Dedifferentiated amniotic fluid mesenchymal stem cell (primary cell): ENCODE measurements around the gene RBKS.
"Not testable (repeated sequence)": the region's sequence is repeated elsewhere in the genome, so short reads cannot be mapped to it uniquely, and the experiment has no call there.

Experiments
- DNase-seq: peaks from one replicate; pipeline ENCODE4 v3.0.0-alpha.2; 2016; ENCODE audit errors: extremely low spot score

Gene RBKS

GRCh38 chr2:27873091-27873490 lies 17.1 kb downstream of the RBKS start:
- no peak for DNase-seq

GRCh38 chr2:27871802-27872201 lies 18.4 kb downstream of the RBKS start:
- no peak for DNase-seq

DNA sequence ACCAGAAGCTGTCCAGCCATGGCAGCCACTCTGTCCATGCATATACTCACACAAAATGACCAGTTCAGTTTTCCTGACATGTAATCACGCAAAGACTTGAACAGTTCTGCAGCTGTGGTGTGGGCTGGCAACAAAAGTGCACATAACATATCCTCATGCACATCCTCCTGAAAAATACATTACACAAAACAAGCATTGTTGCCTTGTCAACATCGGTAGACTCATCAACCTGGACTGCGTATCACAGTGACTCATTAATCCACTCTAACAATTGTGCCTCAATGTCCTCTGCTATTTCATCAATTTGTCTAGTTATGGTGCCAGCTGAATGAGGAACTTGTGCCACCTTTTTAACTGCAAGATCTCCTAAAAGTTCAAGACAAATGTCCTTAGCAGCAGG lies 19.5 kb downstream of the RBKS start:
- DNase-seq = no peak

DNA sequence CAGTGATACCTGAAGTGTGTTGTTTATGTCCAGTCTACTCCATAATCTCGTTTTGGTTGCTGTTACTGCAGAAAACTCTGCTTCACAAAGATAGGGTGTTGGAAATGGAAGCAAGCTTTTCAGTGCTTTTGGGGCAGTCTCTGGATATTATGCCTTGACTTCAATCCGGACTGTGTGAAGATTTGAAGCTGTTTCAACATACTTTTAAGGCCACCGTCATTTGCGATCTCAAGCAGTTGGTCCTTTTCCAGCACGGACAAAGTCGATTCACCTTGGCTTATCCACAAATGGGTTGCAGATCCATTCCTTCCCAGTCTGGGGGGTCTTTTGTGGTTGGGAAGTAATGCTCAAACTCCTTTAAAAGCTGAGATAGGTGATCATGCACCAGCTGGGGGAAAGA lies 20.4 kb downstream of the RBKS start:
- no peak for DNase-seq

- DNase-seq = no peak
Observed at GRCh38 chr2:27866237-27866636, 23.9 kb downstream of the RBKS start.

GRCh38 chr2:27863955-27864354 lies 26.2 kb downstream of the RBKS start:
- DNase-seq = not testable (repeated sequence)

DNA sequence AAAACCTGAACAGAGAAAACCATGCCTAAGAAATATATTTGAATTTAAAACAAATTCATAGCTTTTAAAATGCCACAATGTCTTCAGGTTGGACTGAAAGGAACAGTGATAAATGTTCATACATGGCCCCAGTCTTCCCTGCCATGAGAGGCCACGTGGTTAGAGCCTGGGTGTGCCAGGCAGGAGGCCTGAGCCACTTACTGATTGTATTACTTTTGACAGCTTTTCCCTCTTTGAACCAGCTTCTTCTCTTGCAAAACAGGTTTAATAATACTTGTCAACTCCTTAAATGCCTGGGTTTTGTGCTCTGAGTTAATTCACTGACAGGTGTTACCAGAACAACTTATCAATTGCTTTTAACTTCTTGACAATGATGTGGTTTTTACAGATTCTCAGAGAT lies 27.0 kb downstream of the RBKS start:
- DNase-seq = no peak

- peak; percentile 84 for DNase-seq
Observed at GRCh38 chr2:27860111-27860510, 30.1 kb downstream of the RBKS start.

DNA sequence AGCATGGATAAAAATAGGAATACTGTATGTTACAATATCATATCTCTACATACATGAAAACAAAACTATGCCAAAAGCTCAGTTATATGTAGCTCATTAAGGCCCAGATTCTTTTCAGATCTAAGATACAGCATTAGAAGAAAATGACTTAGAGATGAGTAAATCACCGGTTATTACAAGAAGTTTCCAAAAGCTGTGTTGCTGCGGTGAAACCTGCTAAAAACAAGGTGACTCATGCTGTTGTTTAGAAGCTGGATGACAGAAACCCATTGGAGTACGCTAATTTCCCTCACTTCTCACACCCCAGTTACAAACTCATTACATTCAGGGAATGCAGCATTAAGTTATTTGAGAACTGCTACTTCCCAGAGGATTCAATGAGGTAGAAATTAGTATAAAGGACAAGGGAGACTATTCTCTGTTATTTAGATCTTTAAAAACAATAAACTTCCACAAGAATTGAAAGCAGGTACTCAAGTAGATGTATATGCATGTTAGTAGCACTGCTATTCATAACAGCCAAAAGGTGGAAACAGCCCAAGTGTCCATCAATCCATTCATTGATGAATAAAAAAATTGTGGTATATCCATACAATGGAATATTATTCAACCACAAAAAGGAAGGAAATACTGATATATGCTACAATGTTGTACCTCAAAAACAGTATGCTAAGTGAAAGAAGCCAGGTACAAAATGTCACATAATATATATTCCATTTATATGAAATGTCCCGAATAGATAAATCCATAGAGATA lies 32.6 kb downstream of the RBKS start:
- no peak for DNase-seq

- DNase-seq = no peak
Observed at GRCh38 chr2:27856956-27857355, 33.2 kb downstream of the RBKS start.

- no peak for DNase-seq
Observed at GRCh38 chr2:27856386-27856785, 33.8 kb downstream of the RBKS start.

- DNase-seq = peak; percentile 30
Observed at GRCh38 chr2:27855476-27855875, 34.7 kb downstream of the RBKS start.

- DNase-seq = no peak
Observed at GRCh38 chr2:27854229-27854862, 35.8 kb downstream of the RBKS start.

DNA sequence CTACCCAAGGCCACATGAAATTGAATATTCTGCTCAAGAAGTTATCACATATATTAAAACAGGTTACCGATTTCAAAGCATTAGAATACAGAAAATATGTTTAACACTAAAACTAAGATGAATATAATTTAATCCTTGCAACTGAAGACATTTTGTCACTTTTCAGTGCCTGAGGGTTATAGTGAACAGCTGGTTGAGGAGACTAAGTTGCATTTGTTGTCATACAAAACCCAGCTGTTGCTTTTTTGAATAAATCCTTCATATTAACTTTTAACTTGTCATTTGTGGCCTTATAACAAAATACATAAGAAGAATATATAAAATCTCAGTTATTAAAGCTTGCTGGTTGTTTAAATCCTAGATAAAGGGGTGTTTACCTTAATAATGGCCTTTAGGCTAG lies 37.5 kb downstream of the RBKS start:
- DNase-seq = no peak

GRCh38 chr2:27849558-27850205 lies 40.5 kb downstream of the RBKS start:
- no peak for DNase-seq

DNA sequence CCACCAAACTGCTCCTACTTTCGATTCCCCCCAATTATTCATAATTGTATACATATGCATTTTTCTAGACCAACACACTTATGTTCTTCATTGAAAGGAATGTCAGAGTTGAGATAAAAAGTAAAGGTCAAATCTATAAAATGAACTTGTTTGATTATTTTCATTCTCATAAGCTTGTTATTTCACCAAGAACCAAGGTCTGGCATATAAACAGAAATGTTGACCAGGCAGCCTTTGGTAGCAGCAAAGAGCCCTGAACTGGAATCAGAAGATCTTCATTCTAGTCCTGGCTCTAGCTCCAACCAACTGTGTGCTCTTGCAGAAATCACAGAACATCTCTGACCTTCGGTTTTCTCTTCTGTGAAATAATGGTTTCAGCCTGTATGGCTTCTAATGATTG lies 42.9 kb downstream of the RBKS start:
- no peak for DNase-seq

DNA sequence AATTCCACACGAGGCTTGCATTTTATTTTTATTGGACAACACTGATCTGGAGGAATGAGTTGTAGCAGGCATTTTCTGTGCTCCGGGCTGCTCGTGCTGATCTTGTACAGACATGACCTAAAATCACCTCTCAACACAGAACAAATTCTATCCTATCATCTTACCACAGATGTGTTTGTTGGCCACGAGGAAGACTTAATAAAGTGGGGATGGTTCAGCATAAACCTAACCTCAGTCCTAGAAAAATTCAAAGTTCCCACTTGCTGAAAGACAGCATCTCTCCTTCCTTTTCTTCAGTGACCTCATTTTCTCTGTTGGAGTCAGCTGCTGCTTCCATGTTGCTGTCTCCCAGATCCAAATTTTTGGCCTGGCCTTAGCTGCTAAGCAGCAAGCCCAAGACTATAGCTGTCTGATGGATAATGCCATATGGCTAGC lies 45.3 kb downstream of the RBKS start:
- no peak for DNase-seq

DNA sequence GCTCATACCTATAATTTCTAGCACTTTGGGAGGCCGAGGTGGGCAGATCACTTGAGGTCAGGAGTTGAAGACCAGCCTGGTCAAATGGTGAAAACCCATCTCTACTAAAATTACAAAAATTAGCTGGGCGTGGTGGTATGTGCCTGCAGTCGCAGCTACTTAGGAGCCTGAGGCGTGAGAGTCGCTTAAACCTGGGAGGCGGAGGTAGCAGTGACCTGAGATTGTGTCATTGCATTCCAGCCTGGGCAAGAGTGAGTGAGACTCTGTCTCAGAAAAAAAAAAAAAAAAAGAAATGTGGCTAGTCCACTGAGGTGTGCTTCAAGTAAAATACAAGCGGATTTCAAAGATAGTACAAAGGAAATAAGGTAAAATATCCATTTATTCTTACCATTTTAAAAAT lies 46.2 kb downstream of the RBKS start:
- DNase-seq = no peak

DNA sequence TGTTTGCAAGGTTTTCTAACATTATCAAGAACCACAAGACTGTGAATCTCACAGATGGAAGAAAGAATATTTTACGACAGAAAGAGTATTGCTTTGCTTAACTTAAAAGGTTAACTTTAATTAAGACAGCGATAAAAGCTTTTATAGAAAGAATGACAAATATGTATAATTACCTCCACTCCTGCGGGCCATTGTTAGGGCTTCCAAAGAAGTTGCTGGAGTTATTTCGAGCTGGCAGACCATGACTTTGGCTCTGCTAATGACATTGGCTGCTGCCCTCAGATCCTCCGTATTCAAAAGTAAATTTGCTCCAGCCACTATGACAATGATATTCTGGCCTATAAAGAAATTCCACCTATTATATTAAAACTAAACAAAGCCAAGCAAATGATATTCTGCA lies 47.3 kb downstream of the RBKS start:
- DNase-seq = no peak

DNA sequence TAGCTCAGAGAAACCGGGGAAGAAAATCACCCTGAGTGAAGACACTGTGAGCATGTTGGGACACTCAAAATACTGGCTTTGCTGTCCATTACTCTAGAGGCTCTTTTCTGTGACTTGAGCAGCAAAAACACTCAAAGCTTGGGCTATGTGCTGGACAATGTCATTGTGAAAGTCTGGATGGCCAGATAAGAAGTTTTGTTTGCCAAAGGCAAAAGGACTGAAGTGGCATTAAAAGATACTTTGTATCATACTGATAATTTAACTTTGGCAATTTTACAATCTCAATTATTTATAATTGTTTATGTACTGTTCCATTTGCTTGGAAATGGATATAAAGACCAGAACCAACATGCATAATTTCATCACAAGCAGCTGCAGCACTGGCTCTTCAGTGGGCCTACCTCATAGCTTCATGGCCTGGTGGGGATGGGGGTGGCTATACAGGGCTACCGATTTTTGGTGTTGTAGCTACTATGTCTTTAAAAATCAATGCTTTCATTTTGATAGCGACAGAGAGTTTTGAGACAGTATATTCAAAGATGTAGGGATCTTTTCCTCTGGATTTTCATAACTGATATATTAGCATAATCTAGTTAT lies 51.1 kb downstream of the RBKS start:
- DNase-seq = no peak

DNA sequence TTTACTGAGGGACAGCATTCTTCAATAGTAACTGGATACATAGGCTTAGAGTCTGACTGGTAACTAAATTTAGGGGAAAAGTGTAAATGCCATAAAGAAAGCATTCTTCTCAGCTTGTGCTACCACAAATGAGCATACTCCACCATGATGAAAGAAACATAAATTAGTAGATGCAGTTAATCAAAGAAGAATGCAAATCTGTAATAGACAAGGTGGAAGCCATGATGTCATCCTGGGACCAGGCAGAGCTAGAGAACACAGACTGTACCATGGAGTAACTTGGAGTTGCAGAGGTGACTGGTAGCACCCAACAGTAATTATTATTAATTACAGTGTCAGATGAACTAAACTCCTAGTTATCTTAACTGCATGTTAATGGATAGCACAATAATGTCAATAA lies 51.7 kb downstream of the RBKS start:
- DNase-seq = no peak

- no peak for DNase-seq
Observed at GRCh38 chr2:27833931-27834330, 56.3 kb downstream of the RBKS start.

- no peak for DNase-seq
Observed at GRCh38 chr2:27832396-27832795, 57.8 kb downstream of the RBKS start.
